Renal cortex interstitium (tissue), 11 donors: ENCODE data around the gene HRH2. TPM values are rescaled to one million over a fixed set of nuclear protein-coding genes. Genes with fewer than 3 reads are reported as not detected.

Source experiments
- DNase-seq, 11 donors: peaks; one replicate each; pipeline ENCODE4 v3.0.0-alpha.2; 2013; ENCODE audit warnings: low read depth in 9 of 11, low spot score in 4 of 11; ENCODE audit errors: extremely low read depth in 1 of 11
- polyA plus RNA-seq, 3 donors: library from polyadenylated mRNA; unstranded; fragments of 120-200 nt; gene quantifications; one replicate each; pipeline ENCODE4 v1.2.1, GENCODE V29; 2013; ENCODE audit not compliant: insufficient read length in 3 of 3

HRH2 gene
- polyA plus RNA-seq, 3 donors: 2.6 to 3.2 (median 2.7) TPM

- DNase-seq: peak in 1 of 11 donors; percentile 18
Measured at GRCh38 chr5:175728885-175729828, 71.3 kb downstream of the HRH2 start.

GRCh38 chr5:175729829-175730277, 72.0 kb downstream of the HRH2 start:
- peak; percentile 74 to 89 (median 85) for DNase-seq

- no peak for DNase-seq
Measured at GRCh38 chr5:175731172-175731571, 73.3 kb downstream of the HRH2 start.

GRCh38 chr5:175731756-175732465, 74.0 kb downstream of the HRH2 start:
- no peak for DNase-seq

- DNase-seq: no peak
Measured at GRCh38 chr5:175733017-175733416, 75.1 kb downstream of the HRH2 start.

- no peak for DNase-seq
Measured at GRCh38 chr5:175734016-175734415, 76.1 kb downstream of the HRH2 start.

- no peak for DNase-seq
Measured at GRCh38 chr5:175734501-175734900, 76.6 kb downstream of the HRH2 start.

GRCh38 chr5:175735701-175736100, 77.8 kb downstream of the HRH2 start:
- no peak for DNase-seq

GRCh38 chr5:175736652-175737051, 78.8 kb downstream of the HRH2 start:
- no peak for DNase-seq

GRCh38 chr5:175737481-175737880, 79.6 kb downstream of the HRH2 start:
- DNase-seq: no peak

GRCh38 chr5:175738126-175738525, 80.3 kb downstream of the HRH2 start:
- no peak for DNase-seq

GRCh38 chr5:175738602-175739133, 80.8 kb downstream of the HRH2 start:
- no peak for DNase-seq

GRCh38 chr5:175740014-175740413, 82.1 kb downstream of the HRH2 start:
- DNase-seq: no peak

- no peak for DNase-seq
Measured at GRCh38 chr5:175741556-175741955, 83.7 kb downstream of the HRH2 start.

- no peak for DNase-seq
Measured at GRCh38 chr5:175742290-175742994, 84.6 kb downstream of the HRH2 start.

- DNase-seq: peak in 8 of 11 donors; percentile 15 to 45 (median 30)
Measured at GRCh38 chr5:175743676-175744210, 85.9 kb downstream of the HRH2 start.

- DNase-seq: no peak
Measured at GRCh38 chr5:175745210-175745609, 87.3 kb downstream of the HRH2 start.

GRCh38 chr5:175746851-175747250, 89.0 kb downstream of the HRH2 start:
- DNase-seq: no peak

- no peak for DNase-seq
Measured at GRCh38 chr5:175747539-175748060, 89.7 kb downstream of the HRH2 start.
